Stimulated activated CD8-positive, alpha-beta memory T cell treated with anti-CD3 and anti-CD28 coated beads, Interleukin-4, amount 100 ng/mL, for 4 hours (primary cell): ENCODE results near the gene ACTA1.
"Not testable (repeated sequence)": the region's sequence is repeated elsewhere in the genome, so short reads cannot be mapped to it uniquely, and the experiment has no call there.

Experiments
- DNase-seq, 2 donors: peaks; one replicate each; pipeline ENCODE4 v3.0.0-alpha.2; 2020; ENCODE audit warnings: low read depth in 2 of 2, low spot score in 1 of 2

ACTA1 gene

GRCh38 chr1:229434005-229434640, at the start of gene ACTA1:
TSS of gene ACTA1 (minus strand) at chr1:229434094. CDS start at chr1:229433115, 979 bp downstream.
- no peak for DNase-seq

DNA sequence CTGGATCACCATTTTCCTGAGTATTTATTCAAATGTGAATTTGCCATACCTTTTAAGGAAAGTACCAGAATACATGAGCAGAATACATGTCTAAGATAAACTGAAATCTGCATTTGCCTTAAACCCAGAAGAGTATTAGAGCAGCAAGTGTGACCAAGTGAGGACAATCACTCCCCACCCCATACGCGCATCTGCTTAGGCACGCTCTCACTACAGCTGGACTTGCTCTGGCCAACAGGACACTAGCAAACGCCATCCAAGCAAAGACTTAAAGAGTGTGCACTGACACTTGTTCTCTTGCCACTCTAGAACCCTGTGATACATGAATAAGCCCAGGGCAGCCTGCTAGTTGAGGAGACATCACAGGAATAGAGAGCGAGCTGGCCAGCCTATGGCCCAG, 48.6 kb upstream of the ACTA1 start:
- no peak for DNase-seq

GRCh38 chr1:229480495-229480894, 46.6 kb upstream of the ACTA1 start:
- DNase-seq, result no peak

DNA sequence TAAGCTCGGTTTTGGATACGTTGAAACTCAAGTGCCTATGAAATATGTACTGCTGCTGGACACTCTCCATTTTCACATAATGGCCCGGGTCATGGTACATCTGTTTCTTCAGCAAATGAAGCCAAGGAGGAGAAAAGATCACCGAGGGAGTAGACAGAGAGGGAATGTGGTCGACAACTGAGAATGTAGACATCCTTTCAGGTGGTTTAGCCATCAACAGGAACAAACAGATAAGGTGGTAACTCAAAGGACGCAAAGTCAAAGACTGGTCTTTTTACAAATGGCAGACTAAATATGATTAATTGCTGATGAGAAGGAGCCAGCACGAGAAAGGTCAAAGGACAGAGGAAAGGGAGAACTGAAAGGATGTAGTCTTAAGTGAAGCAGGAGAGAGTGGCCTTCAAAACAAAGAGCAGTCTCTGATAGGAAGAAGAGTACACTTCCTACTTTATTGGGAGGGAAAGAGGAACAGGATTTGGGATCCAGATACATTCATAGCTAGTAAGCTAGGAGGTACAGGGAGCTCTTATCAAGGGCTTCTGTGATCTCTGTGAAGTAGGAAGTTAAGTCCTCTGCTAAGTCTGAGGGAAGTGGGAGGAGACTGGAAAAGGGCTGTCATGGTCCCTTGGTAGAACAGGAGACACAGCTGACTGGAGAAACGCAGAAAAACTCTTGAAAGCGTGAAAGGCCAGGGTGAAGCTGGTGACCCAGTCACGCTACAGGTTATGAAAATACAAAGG, 45.9 kb upstream of the ACTA1 start:
- no peak for DNase-seq

DNA sequence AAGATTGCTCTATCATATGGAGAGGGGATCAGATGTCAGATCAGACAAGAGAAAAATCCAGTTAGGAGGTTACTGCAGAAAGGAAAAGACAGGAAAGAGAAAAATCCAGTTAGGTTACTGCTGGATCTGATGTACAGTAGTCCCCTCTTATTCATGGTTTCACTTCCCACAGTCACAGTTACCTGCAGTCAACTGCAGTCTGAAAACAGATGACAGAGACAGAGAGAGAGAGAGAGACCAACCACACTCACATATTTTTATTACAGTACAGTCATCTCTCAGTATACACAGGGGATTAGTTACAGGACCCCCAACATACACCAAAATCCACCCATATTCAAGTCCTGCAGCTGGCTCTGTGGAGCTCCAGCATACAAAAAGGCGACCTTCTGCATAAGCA, 45.0 kb upstream of the ACTA1 start:
- no peak for DNase-seq

DNA sequence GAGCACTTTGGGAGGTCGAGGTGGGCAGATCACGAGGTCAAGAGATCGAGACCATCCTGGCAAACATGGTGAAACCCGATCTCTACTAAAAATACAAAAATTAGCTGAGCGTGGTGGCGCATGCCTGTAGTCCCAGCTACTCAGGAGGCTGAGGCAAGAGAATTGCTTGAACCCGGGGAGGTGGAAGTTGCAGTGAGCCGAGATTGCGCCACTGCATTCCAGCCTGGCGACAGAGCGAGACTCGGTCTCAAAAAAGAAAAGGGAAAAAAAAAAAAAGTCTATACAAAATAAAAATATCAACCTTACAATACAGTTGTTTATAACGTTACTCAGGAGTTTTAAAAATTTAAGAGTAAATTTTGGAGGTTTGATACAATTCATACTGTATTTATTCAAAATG, 42.0 kb upstream of the ACTA1 start:
- DNase-seq, result not testable (repeated sequence)

- no peak for DNase-seq
Measured at GRCh38 chr1:229474509-229474908, 40.6 kb upstream of the ACTA1 start.

DNA sequence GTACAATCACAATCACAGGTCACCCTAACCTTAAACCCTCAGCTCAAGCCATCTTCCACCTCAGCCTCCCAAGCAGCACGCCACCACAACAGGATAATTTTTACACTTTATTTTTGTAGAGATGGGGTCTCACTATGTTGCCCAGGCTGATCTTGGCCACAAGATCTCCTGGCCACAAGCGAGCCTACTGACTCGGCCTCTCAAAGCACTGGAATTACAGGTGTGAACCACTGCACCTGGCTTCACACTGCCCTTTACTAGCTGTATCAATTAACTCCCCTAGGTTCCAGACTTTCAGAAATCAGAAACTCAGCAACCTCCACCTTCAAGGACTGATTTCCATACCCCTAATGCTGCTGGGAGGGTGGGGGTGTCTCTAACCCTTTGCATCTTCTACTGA, 37.3 kb upstream of the ACTA1 start:
- DNase-seq, result no peak

DNA sequence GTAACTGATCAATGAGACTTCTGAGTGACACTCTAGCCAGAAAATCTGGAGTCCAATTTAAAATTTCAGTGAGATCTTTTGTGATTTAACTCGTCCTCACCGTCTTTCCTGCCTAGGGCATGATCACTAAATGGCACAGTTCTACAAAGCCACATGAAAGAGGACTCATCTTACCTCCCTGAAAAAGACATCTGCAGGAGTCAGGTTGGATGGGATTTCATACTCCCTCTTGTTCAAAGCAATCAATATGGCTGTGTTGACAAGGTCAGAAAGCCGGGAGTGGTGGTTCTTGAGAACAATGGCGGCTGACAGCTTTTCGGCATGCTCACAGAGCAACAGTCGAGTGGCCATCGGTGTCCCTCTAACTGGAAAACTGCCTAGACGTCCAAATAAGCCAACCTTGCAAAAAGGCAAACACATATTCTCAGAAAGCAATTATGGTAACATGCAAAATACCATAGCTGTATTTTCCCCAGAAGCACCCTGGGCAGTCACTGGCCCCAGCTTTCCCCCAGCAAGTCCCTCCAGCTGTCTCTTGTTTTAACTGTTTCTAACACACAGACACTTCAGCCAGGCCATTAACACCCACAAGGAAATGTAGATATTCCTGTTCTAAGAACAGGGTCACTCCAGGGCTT, 36.6 kb upstream of the ACTA1 start:
- DNase-seq, result no peak

GRCh38 chr1:229466887-229467286, 33.0 kb upstream of the ACTA1 start:
- DNase-seq, result no peak

DNA sequence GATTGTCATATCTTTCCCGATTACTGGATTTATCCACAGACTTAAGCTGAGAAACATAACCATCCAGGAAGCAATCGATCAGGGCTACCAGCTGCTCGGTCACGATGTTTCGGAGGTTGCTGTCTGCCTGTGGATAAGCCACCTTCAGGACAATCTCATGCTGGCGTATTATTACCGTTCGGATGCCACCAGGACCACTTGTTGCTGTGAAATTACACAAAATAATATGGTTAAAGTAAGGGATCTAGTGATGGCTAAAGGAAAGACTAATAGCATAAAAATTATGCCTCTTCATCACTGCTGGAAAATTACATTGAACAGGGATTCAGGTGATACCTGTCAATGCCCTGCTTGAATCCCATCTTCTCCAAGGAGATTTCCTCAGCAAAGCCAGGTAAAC, 30.8 kb upstream of the ACTA1 start:
- DNase-seq, result no peak

GRCh38 chr1:229461032-229461668, 27.3 kb upstream of the ACTA1 start:
- no peak for DNase-seq

- DNase-seq, result no peak
Measured at GRCh38 chr1:229459815-229460214, 25.9 kb upstream of the ACTA1 start.

GRCh38 chr1:229457436-229457835, 23.5 kb upstream of the ACTA1 start:
- no peak for DNase-seq

DNA sequence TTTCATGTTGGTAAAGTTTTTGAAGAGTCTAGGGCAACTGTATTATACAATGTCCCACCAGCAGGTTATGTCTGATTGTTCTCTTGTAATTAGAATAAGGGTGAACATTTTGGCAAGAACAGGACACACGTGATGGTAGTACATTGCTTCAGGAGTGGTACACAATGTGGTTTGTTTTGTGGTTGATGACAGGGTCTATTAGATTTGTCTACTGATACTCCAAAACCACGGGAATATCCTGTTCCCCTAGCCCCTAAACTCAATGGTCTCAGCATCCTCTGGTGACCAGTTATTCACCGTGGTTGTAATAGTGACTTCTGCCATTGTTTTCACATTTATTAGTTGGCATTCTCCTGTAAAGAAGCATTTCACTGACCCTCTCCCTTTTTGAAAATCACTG, 22.1 kb upstream of the ACTA1 start:
- no peak for DNase-seq

GRCh38 chr1:229454056-229454455, 20.2 kb upstream of the ACTA1 start:
- DNase-seq, result no peak

DNA sequence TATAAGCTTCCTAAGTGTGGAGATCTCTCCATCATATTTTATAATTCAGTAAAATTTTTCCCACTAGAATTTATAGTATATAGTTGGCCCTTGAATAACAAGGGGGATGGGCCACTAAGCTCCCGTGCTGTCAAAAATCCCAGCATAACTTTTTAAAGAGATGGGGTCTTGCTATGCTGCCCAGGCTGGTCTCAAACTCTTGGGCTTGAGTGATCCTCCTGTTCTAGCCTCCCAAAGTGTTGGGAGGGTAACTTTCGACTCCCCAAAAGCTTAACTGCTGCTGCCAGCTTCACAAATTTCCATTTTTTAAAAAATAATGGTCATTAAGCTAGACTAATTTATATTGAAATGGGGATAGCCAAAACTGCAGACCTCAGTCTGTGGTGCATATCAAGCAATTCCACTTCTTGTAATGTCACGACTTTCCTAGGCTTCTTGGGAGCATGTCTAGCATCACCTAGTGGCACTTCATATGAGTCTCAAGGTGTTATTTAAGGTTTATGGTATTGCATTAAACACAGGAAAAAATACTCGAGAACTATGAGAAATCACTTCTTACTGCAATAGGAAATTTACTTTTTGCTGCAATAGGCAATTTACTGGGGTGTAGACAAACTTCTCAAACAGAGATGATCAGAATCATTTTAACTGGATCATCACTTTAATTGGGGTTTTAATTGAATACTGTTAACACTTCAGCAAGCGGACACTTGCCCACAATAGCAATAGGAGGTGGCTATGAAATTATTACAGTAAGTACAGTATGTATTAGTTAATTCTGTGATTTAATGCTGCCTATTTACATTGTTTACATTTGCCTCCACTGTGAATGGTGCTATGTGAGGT, 19.3 kb upstream of the ACTA1 start:
- DNase-seq, result no peak

DNA sequence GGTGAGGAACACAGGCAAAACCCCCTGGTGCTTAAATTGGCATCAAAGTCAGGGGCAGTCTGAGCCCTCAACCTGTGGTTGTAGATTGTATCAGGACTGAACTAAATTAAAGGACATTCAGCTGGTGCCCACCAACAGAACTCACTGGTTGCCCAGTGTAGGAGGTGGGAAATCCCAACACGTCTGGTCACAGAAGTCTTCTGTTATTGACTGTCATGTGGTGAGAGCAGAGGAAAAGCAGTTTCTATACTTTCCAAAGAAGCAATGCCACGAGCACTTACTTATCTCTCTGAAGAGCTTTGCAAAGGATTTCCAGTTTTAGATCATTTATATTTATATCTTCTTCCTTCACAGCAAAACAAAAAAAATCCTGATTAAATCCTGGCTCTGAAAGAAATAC, 15.0 kb upstream of the ACTA1 start:
- DNase-seq, result no peak

DNA sequence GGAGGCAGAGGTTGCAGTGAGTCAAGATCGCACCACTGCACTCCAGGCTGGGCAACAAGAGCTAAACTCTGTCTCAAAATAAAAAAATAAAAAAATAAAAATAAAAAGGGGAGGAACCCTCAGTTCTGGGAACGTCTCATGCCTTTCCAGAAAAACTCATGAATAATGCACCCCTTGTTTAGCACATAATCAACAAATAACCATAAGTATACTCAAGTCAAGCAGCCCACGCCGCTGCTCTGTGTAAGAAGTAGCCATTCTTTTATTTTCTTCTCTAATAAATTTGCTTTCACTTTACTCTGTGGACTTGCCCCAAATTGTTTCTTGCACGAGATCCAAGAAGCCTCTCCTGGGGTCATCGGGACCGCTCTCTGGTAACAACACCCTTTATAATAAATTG, 14.5 kb upstream of the ACTA1 start:
- DNase-seq, result no peak

DNA sequence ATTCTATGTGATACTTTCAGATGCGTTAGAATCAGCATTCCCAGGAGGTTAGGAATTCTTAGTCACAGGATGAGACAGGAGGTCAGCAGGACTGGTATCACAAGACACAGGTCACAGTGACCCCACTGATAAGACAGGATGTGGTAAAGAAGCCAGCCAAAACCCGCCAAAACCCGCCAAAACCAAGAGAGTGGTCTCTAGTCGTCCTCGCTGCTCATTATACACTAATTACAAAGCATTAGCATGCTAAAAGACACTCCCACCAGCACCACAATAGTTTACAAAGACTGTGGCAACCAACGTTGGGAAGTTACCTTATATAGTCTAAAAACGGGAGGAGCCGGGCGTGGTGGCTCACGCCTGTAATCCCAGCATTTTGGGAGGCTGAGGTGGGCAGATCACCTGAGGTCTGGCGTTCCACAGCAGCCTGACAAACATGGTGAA, 13.9 kb upstream of the ACTA1 start:
- no peak for DNase-seq

DNA sequence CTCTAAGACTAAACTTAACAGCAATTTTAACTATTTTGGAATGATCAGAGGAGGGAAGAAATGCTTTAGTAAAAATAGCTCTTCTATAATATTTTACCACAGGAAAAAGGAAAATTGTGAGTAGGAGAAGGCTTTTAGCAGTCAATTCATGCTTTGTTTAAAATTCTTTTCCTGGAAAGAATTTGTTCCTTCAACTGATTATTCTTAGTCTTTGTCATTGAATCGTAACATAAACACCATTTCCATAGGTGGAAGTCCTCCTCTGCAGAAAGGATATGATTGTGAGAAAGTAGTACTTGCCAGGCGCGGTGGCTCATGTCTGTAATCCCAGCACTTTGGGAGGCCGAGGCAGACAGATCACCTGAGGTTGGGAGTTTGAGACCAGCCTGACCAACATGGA, 11.9 kb upstream of the ACTA1 start:
- no peak for DNase-seq
